Duodenal mucosa (tissue), 2 donors: ENCODE measurements around the gene TMEM266.

Source experiments
- H3K27ac ChIP-seq: one replicate; pipeline ENCODE4 v1.7.0; 2013; ENCODE audit warnings: low read depth, low read length
- H3K27me3 ChIP-seq, 2 donors: one replicate each; pipeline ENCODE4 v1.7.0; 2013; ENCODE audit warnings: low read length in 2 of 2, control low read depth in 1 of 2; ENCODE audit not compliant: insufficient read depth in 2 of 2, control insufficient read depth in 1 of 2
- H3K36me3 ChIP-seq, 2 donors: one replicate each; pipeline ENCODE4 v1.7.0; 2013; ENCODE audit warnings: low read length in 2 of 2, control low read depth in 1 of 2; ENCODE audit not compliant: insufficient read depth in 2 of 2, control insufficient read depth in 1 of 2
- H3K4me1 ChIP-seq, 2 donors: one replicate each; pipeline ENCODE4 v1.7.0; 2013; ENCODE audit warnings: low read length in 2 of 2, control low read depth in 1 of 2; ENCODE audit not compliant: insufficient read depth in 2 of 2, control insufficient read depth in 1 of 2
- H3K4me3 ChIP-seq, 2 donors: one replicate each; pipeline ENCODE4 v1.7.0; 2013; ENCODE audit warnings: low read length in 2 of 2, low read depth in 1 of 2
- H3K9ac ChIP-seq, 2 donors: one replicate each; pipeline ENCODE4 v1.7.0; 2013; ENCODE audit warnings: low read length in 2 of 2, low read depth in 1 of 2
- H3K9me3 ChIP-seq, 2 donors: one replicate each; pipeline ENCODE4 v1.7.0; 2013; ENCODE audit warnings: low read length in 2 of 2, control low read depth in 1 of 2; ENCODE audit not compliant: control insufficient read depth in 1 of 2

The TMEM266 gene

GRCh38 chr15:76100361-76100760 lies 40.6 kb downstream of the TMEM266 start:
- Histone ChIP-seq H3K4me3 (no peak overlapping the region), H3K36me3 (no peaks in the 10 kb centered on the region), H3K9me3 (no peaks in the 10 kb centered on the region), H3K4me1 (no peaks in the 10 kb centered on the region), H3K27ac (no peak overlapping the region), H3K9ac (no peak overlapping the region), H3K27me3 (peaks cover 0 to 4% of the 10 kb centered on the region in 2 donors)

DNA sequence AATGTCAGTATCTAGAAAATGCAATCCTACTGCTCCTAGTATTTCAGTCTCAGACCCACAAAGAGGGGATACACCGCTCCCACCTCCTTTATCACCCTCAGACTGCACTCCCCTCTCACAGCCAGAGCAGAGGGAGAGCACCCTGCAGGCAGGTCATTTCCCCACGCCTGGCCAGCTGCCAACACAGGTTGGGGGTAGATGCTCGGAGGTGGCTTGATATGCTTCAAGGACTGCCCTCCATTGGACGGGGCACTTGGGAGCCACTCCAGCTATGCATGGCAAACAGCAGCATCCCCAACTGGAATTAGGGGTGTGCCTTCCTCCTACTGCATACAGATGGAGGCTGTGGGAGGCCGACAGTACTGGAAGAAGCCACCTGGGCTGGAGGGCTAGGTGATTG lies 41.9 kb downstream of the TMEM266 start:
- H3K4me3 ChIP-seq = no peak overlapping the region
- H3K27ac ChIP-seq = no peak overlapping the region
- H3K9me3 ChIP-seq = no peaks in the 10 kb centered on the region
- H3K4me1 ChIP-seq = no peaks in the 10 kb centered on the region
- H3K27me3 ChIP-seq = peaks cover 0 to 4% of the 10 kb centered on the region in 2 donors
- no peaks in the 10 kb centered on the region for H3K36me3 ChIP-seq
- H3K9ac ChIP-seq = no peak overlapping the region

DNA sequence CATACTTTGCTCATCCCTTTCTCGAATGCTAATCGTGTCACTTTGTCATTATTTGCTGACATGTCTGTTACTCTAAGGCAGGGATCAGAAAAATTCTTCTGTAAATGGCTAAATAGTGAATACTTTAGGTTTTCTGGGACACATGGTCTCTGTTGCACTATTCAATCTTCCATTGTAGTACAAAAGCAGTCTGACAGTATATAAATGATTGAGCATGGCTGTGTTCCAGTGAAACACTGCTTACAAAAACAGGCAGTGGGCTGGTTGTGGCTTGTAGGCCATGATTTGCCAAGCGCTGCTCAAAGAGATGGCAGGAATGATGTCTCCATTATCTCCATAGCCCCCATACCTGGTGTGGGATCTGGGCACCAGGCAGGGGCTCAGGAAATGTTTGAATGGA lies 45.6 kb downstream of the TMEM266 start:
- Histone ChIP-seq H3K9ac (no peak overlapping the region), H3K9me3 (no peaks in the 10 kb centered on the region), H3K4me3 (no peak overlapping the region), H3K36me3 (no peaks in the 10 kb centered on the region), H3K4me1 (no peaks in the 10 kb centered on the region), H3K27me3 (peaks cover 0 to 4% of the 10 kb centered on the region in 2 donors), H3K27ac (no peak overlapping the region)

- Histone ChIP-seq H3K36me3 (no peaks in the 10 kb centered on the region), H3K9ac (no peak overlapping the region), H3K4me3 (no peak overlapping the region), H3K27me3 (peaks cover 0 to 3% of the 10 kb centered on the region in 2 donors), H3K9me3 (no peaks in the 10 kb centered on the region), H3K27ac (no peak overlapping the region), H3K4me1 (no peaks in the 10 kb centered on the region)
Observed at GRCh38 chr15:76105911-76106310, 46.1 kb downstream of the TMEM266 start.

GRCh38 chr15:76107169-76107568 lies 47.4 kb downstream of the TMEM266 start:
- H3K4me1 ChIP-seq = no peaks in the 10 kb centered on the region
- no peak overlapping the region for H3K27ac ChIP-seq
- no peaks in the 10 kb centered on the region for H3K36me3 ChIP-seq
- no peak overlapping the region for H3K4me3 ChIP-seq
- no peaks in the 10 kb centered on the region for H3K9me3 ChIP-seq
- no peak overlapping the region for H3K9ac ChIP-seq
- H3K27me3 ChIP-seq = no peaks in the 10 kb centered on the region

- H3K27me3 ChIP-seq = no peaks in the 10 kb centered on the region
- no peaks in the 10 kb centered on the region for H3K9me3 ChIP-seq
- H3K4me3 ChIP-seq = no peak overlapping the region
- no peak overlapping the region for H3K9ac ChIP-seq
- H3K4me1 ChIP-seq = no peaks in the 10 kb centered on the region
- H3K36me3 ChIP-seq = no peaks in the 10 kb centered on the region
- H3K27ac ChIP-seq = no peak overlapping the region
Observed at GRCh38 chr15:76108021-76108723, 48.4 kb downstream of the TMEM266 start.

DNA sequence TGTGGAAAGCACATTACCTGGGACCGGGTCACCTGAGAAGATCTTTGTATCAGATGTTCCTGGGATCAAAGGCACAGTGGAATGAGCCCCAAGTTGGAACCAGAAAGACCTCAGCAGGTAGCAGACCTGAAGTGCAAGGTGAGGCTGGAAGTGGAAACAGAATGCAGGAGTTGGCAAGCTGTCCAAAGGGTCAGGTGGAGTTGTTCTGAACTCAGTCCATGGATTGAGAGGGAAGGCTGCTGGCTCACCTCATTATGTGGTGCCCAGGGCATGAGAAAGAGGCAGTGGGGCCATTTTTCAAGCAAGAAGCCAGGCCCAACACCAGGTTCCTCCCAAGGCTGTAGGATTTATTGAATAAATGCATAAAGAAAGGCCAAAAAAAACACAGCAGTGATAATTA lies 49.3 kb downstream of the TMEM266 start:
- Histone ChIP-seq H3K4me1 (no peaks in the 10 kb centered on the region), H3K27ac (no peak overlapping the region), H3K4me3 (no peak overlapping the region), H3K9ac (no peak overlapping the region), H3K9me3 (no peaks in the 10 kb centered on the region), H3K36me3 (no peaks in the 10 kb centered on the region), H3K27me3 (no peaks in the 10 kb centered on the region)

- Histone ChIP-seq H3K36me3 (no peaks in the 10 kb centered on the region), H3K9me3 (no peaks in the 10 kb centered on the region), H3K4me1 (no peaks in the 10 kb centered on the region), H3K4me3 (no peak overlapping the region), H3K27ac (no peak overlapping the region), H3K27me3 (no peaks in the 10 kb centered on the region), H3K9ac (no peak overlapping the region)
Observed at GRCh38 chr15:76114561-76114960, 54.8 kb downstream of the TMEM266 start.

- no peaks in the 10 kb centered on the region for H3K36me3 ChIP-seq
- H3K4me1 ChIP-seq = no peaks in the 10 kb centered on the region
- no peak overlapping the region for H3K9ac ChIP-seq
- H3K27ac ChIP-seq = no peak overlapping the region
- H3K27me3 ChIP-seq = no peaks in the 10 kb centered on the region
- H3K4me3 ChIP-seq = no peak overlapping the region
- H3K9me3 ChIP-seq = no peaks in the 10 kb centered on the region
Observed at GRCh38 chr15:76116138-76116885, 56.5 kb downstream of the TMEM266 start.

GRCh38 chr15:76117181-76117580 lies 57.4 kb downstream of the TMEM266 start:
- no peak overlapping the region for H3K4me3 ChIP-seq
- H3K27ac ChIP-seq = no peak overlapping the region
- no peaks in the 10 kb centered on the region for H3K9me3 ChIP-seq
- no peak overlapping the region for H3K9ac ChIP-seq
- no peaks in the 10 kb centered on the region for H3K27me3 ChIP-seq
- H3K36me3 ChIP-seq = no peaks in the 10 kb centered on the region
- H3K4me1 ChIP-seq = no peaks in the 10 kb centered on the region
